Measurements from ENCODE around the gene RTL9. TPM values are rescaled to one million over a fixed set of nuclear protein-coding genes. Genes with fewer than 3 reads are reported as not detected.
A peak's percentile ranks its signal among the peaks of the same experiment; 100 is the strongest.
"Not testable (repeated sequence)": the region's sequence is repeated elsewhere in the genome, so short reads cannot be mapped to it uniquely, and the experiment has no call there.

The RTL9 gene
- total RNA-seq, 1 donor from 2014 or later, result 0.91 TPM

DNA sequence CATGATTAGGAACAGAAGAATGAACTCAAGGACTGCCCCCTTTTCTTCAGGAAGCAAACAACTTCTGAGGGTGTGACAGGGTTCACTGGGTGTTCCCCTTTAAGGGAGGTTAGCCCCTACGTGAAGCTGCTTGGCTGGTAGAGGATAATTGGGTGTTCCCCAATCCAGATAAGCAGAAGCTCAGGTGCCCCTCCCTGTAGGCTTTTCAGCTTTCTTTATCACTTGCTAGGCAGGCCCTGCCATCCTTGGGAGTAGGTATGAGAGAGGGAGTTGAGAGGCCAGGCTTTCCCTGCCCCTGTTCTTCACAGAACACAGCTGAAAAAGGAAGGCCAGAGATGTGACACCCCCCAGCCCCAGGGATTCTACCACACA, 44.2 kb downstream of the RTL9 start:
- H4K20me1 ChIP-seq (ENCODE audit: insufficient read depth, low read length), result no peaks in the 10 kb centered on the region
- no peak for TF ChIP-seq EZH2 (IDR thresholded peaks at IDR 0.05; ENCODE audit: insufficient read depth, low read length)
- TF ChIP-seq, protein P1, sequence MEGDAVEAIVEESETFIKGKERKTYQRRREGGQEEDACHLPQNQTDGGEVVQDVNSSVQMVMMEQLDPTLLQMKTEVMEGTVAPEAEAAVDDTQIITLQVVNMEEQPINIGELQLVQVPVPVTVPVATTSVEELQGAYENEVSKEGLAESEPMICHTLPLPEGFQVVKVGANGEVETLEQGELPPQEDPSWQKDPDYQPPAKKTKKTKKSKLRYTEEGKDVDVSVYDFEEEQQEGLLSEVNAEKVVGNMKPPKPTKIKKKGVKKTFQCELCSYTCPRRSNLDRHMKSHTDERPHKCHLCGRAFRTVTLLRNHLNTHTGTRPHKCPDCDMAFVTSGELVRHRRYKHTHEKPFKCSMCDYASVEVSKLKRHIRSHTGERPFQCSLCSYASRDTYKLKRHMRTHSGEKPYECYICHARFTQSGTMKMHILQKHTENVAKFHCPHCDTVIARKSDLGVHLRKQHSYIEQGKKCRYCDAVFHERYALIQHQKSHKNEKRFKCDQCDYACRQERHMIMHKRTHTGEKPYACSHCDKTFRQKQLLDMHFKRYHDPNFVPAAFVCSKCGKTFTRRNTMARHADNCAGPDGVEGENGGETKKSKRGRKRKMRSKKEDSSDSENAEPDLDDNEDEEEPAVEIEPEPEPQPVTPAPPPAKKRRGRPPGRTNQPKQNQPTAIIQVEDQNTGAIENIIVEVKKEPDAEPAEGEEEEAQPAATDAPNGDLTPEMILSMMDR (IDR thresholded peaks at IDR 0.05; ENCODE audit: insufficient read depth, low read depth, low read length), result no peak
- Mint-ChIP-seq H3K27me3 (ENCODE audit: low read depth, unreplicated experiment) (no peaks in the 10 kb centered on the region), H3K9me3 (ENCODE audit: unreplicated experiment) (no peaks in the 10 kb centered on the region), H3K36me3 (ENCODE audit: low read depth, unreplicated experiment) (no peaks in the 10 kb centered on the region), H3K27ac (ENCODE audit: unreplicated experiment) (peak overlapping the region; percentile 86), H3K4me1 (ENCODE audit: low read depth, unreplicated experiment) (peaks cover 14% of the 10 kb centered on the region), H3K4me3 (ENCODE audit: unreplicated experiment) (no peak overlapping the region)
- peaks cover 22% of the 10 kb centered on the region for H3K4me1 ChIP-seq (ENCODE audit: insufficient read depth, low read length)
- no peak overlapping the region for H3K4me3 ChIP-seq (ENCODE audit: insufficient read depth, low read depth, low read length)
- peak overlapping the region; percentile 50 for H3K27ac ChIP-seq (ENCODE audit: low read depth, low read length)
- H3K27me3 ChIP-seq (ENCODE audit: insufficient read depth, low read length), result no peaks in the 10 kb centered on the region
- H3K79me2 ChIP-seq (ENCODE audit: insufficient read depth, low read length), result no peaks in the 10 kb centered on the region
- H3K4me2 ChIP-seq (ENCODE audit: low read length), result peak overlapping the region; percentile 48
- no peak for FAIRE-seq
- H2AFZ ChIP-seq (ENCODE audit: low read depth, low read length), result peak overlapping the region; percentile 70
- no peaks in the 10 kb centered on the region for H3K36me3 ChIP-seq (ENCODE audit: insufficient read depth, low read length)
- peak overlapping the region; percentile 30 for H3K9ac ChIP-seq (ENCODE audit: low read length)
- DNase-seq (ENCODE audit: low read depth), result no peak
- no peaks in the 10 kb centered on the region for H3K9me3 ChIP-seq (ENCODE audit: insufficient read depth, low read depth, low read length)

DNA sequence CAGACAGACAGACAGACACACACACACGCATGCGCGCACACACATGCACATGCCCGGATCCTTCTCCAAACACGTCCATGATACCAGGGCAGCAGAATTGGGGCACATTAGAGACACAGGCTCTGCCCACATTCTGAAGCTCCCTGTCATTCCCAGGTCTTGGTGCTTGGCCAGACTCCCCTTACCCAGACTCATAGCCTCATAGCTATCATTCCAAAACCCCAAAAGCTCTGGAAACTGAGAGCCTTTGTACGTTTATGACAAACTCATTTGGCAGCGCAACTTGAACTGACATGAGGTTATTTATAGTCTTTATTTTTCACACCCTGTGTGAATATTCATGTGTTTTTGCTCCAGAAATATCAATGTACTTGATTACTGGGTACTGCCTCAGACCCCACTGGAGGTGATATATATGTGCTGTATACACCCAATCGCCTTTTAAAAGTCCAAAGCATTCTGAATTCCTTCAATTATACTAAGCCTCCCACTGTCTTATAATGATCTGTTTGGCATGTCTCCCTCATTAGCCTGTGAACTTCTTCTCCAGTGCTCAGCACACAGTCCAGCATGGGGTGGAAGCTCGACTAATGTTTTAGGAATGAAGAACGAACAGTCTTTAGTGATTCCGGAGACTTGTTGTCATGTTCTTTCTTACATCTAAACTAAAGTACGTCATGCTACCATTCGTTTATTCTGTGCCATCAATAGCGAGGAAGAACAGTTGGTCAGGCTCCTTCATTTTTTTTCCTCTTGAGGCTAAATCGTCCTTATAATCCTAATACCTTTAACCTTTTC, 45.0 kb downstream of the RTL9 start:
- Mint-ChIP-seq H3K9me3 (ENCODE audit: unreplicated experiment) (no peaks in the 10 kb centered on the region), H3K36me3 (ENCODE audit: low read depth, unreplicated experiment) (no peaks in the 10 kb centered on the region), H3K4me3 (ENCODE audit: unreplicated experiment) (no peak overlapping the region), H3K4me1 (ENCODE audit: low read depth, unreplicated experiment) (peaks cover 14% of the 10 kb centered on the region), H3K27me3 (ENCODE audit: low read depth, unreplicated experiment) (no peaks in the 10 kb centered on the region), H3K27ac (ENCODE audit: unreplicated experiment) (peak overlapping the region; percentile 78)
- Histone ChIP-seq H3K79me2 (ENCODE audit: insufficient read depth, low read length) (no peaks in the 10 kb centered on the region), H3K9ac (ENCODE audit: low read length) (peak overlapping the region; percentile 46), H4K20me1 (ENCODE audit: insufficient read depth, low read length) (no peaks in the 10 kb centered on the region), H3K27me3 (ENCODE audit: insufficient read depth, low read length) (no peaks in the 10 kb centered on the region), H3K4me2 (ENCODE audit: low read length) (peak overlapping the region; percentile 44), H2AFZ (ENCODE audit: low read depth, low read length) (peak overlapping the region; percentile 32), H3K27ac (ENCODE audit: low read depth, low read length) (peak overlapping the region; percentile 50), H3K9me3 (ENCODE audit: insufficient read depth, low read depth, low read length) (no peaks in the 10 kb centered on the region), H3K36me3 (ENCODE audit: insufficient read depth, low read length) (no peaks in the 10 kb centered on the region), H3K4me1 (ENCODE audit: insufficient read depth, low read length) (peaks cover 22% of the 10 kb centered on the region), H3K4me3 (ENCODE audit: insufficient read depth, low read depth, low read length) (no peak overlapping the region)
- DNase-seq (ENCODE audit: low read depth) (peak; percentile 78), FAIRE-seq (peak; percentile 100)
- TF ChIP-seq, protein P1 (IDR thresholded peaks at IDR 0.05; ENCODE audit: insufficient read depth, low read depth, low read length), result no peak
- no peak for TF ChIP-seq EZH2 (IDR thresholded peaks at IDR 0.05; ENCODE audit: insufficient read depth, low read length)

DNA sequence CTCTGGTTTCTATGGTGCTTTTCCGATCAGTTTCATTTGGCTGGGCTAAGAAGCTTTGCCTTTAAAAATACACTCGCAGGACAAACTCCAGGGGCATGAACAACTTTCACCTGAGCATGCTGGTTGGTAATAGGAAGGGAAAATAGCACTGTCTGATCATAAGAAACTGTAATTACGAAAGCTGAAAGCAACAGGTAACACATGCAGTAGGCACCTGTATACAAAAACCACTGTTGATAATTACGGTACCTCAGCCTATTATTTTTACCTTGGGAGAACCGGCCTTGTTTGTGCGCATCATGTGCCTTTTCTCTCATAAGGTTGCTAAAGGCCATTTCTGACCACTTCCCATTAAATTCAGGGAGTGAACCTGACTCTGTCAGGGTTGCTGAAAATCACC, 45.7 kb downstream of the RTL9 start:
- H3K9ac ChIP-seq (ENCODE audit: low read length), result peak overlapping the region; percentile 10
- FAIRE-seq, result no peak

DNA sequence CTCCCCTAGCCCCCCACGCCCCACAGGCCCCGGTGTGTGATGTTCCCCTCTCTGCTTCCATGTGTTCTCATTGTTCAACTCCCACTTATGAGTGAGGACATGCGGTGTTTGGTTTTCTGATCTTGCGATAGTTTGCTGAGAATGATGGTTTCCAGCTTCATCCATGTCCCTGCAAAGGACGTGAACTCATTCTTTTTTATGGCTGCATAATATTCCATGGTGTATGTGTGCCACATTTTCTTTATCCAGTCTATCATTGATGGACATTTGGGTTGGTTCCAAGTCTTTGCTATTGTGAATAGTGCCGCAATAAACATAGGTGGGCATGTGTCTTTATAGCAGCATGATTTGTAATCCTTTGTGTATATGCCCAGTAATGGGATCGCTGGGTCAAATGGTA, 47.6 kb downstream of the RTL9 start:
- not testable (repeated sequence) for H3K27ac Mint-ChIP-seq (ENCODE audit: unreplicated experiment); H3K27me3 ChIP-seq (ENCODE audit: insufficient read depth, low read length); H3K4me3 Mint-ChIP-seq (ENCODE audit: unreplicated experiment); H4K20me1 ChIP-seq (ENCODE audit: insufficient read depth, low read length); H3K36me3 Mint-ChIP-seq (ENCODE audit: low read depth, unreplicated experiment); H3K36me3 ChIP-seq (ENCODE audit: insufficient read depth, low read length); DNase-seq (ENCODE audit: low read depth); H3K4me3 ChIP-seq (ENCODE audit: insufficient read depth, low read depth, low read length); H3K9me3 Mint-ChIP-seq (ENCODE audit: unreplicated experiment); H3K27me3 Mint-ChIP-seq (ENCODE audit: low read depth, unreplicated experiment); H3K79me2 ChIP-seq (ENCODE audit: insufficient read depth, low read length); H3K9me3 ChIP-seq (ENCODE audit: insufficient read depth, low read depth, low read length); H2AFZ ChIP-seq (ENCODE audit: low read depth, low read length); H3K27ac ChIP-seq (ENCODE audit: low read depth, low read length); H3K4me2 ChIP-seq (ENCODE audit: low read length); FAIRE-seq; H3K9ac ChIP-seq (ENCODE audit: low read length)
- peaks cover 34% of the 10 kb centered on the region for H3K4me1 ChIP-seq (ENCODE audit: insufficient read depth, low read length)
- H3K4me1 Mint-ChIP-seq (ENCODE audit: low read depth, unreplicated experiment), result peaks cover 21% of the 10 kb centered on the region

More for the DNA sequence above, 45.7 kb downstream of the RTL9 start:
- H3K27ac ChIP-seq (ENCODE audit: low read depth, low read length), result peak overlapping the region; percentile 50
- H3K27me3 ChIP-seq (ENCODE audit: insufficient read depth, low read length), result no peaks in the 10 kb centered on the region
- no peak for DNase-seq (ENCODE audit: low read depth)
- no peaks in the 10 kb centered on the region for H3K9me3 ChIP-seq (ENCODE audit: insufficient read depth, low read depth, low read length)
- no peak for TF ChIP-seq EZH2 (IDR thresholded peaks at IDR 0.05; ENCODE audit: insufficient read depth, low read length)
- TF ChIP-seq, protein P1 (IDR thresholded peaks at IDR 0.05; ENCODE audit: insufficient read depth, low read depth, low read length), result no peak
- Mint-ChIP-seq H3K36me3 (ENCODE audit: low read depth, unreplicated experiment) (no peaks in the 10 kb centered on the region), H3K4me1 (ENCODE audit: low read depth, unreplicated experiment) (peaks cover 14% of the 10 kb centered on the region), H3K27ac (ENCODE audit: unreplicated experiment) (peak overlapping the region; percentile 53), H3K27me3 (ENCODE audit: low read depth, unreplicated experiment) (no peaks in the 10 kb centered on the region), H3K4me3 (ENCODE audit: unreplicated experiment) (no peak overlapping the region), H3K9me3 (ENCODE audit: unreplicated experiment) (no peaks in the 10 kb centered on the region)
- no peaks in the 10 kb centered on the region for H3K79me2 ChIP-seq (ENCODE audit: insufficient read depth, low read length)
- H3K36me3 ChIP-seq (ENCODE audit: insufficient read depth, low read length), result no peaks in the 10 kb centered on the region
- peak overlapping the region; percentile 44 for H3K4me2 ChIP-seq (ENCODE audit: low read length)
- H4K20me1 ChIP-seq (ENCODE audit: insufficient read depth, low read length), result no peaks in the 10 kb centered on the region
- no peak overlapping the region for H2AFZ ChIP-seq (ENCODE audit: low read depth, low read length)
- H3K4me1 ChIP-seq (ENCODE audit: insufficient read depth, low read length), result peaks cover 23% of the 10 kb centered on the region
- no peak overlapping the region for H3K4me3 ChIP-seq (ENCODE audit: insufficient read depth, low read depth, low read length)
